Osteoblast (primary cell): ENCODE results near the gene MRPL54. TPM values are rescaled to one million over a fixed set of nuclear protein-coding genes. Genes with fewer than 3 reads are reported as not detected.

ENCODE experiments used
- DNase-seq: peaks from one replicate; pipeline ENCODE4 v3.0.0; 2011; ENCODE audit warnings: low spot score, mixed read lengths; ENCODE audit not compliant: insufficient read length; ENCODE audit errors: missing footprints
- H2AFZ ChIP-seq: 2 replicates; pipeline ENCODE4 v1.6.0; 2011; ENCODE audit warnings: mild to moderate bottlenecking, low read length
- H3K27ac ChIP-seq: 2 replicates; pipeline ENCODE4 v1.5.1; 2011; ENCODE audit warnings: mild to moderate bottlenecking, low read depth, low read length, moderate library complexity
- H3K27me3 ChIP-seq: 2 replicates; pipeline ENCODE4 v1.6.0; 2012; ENCODE audit warnings: mild to moderate bottlenecking, control low read depth, inconsistent platforms, low read length, moderate library complexity; ENCODE audit not compliant: insufficient read depth
- H3K36me3 ChIP-seq: 2 replicates; pipeline ENCODE4 v1.5.1; 2011; ENCODE audit warnings: mild to moderate bottlenecking, low read length, control low read depth, moderate library complexity; ENCODE audit not compliant: insufficient read depth
- H3K4me1 ChIP-seq: 2 replicates; pipeline ENCODE4 v1.5.1; 2011; ENCODE audit warnings: mild to moderate bottlenecking, low read length, control low read depth, moderate library complexity; ENCODE audit not compliant: insufficient read depth
- H3K4me2 ChIP-seq: 2 replicates; pipeline ENCODE4 v1.6.0; 2011; ENCODE audit warnings: mild to moderate bottlenecking, low read length; ENCODE audit not compliant: insufficient read depth
- H3K4me3 ChIP-seq: fragments of 200-600 bp; sonication (generic); 3 replicates; pipeline ENCODE4 v1.5.1; 2012; ENCODE audit warnings: mild to moderate bottlenecking, low read length, inconsistent platforms; ENCODE audit not compliant: insufficient read depth
- H3K79me2 ChIP-seq: 2 replicates; pipeline ENCODE4 v1.6.0; 2012; ENCODE audit warnings: mild to moderate bottlenecking, low read length, control low read depth, inconsistent platforms; ENCODE audit not compliant: insufficient read depth
- H3K9me3 ChIP-seq: 2 replicates; pipeline ENCODE4 v1.5.1; 2011; ENCODE audit warnings: low read depth, low read length, control low read depth
- H4K20me1 ChIP-seq: 2 replicates; pipeline ENCODE4 v1.6.0; 2012; ENCODE audit warnings: mild to moderate bottlenecking, low read length, control low read depth; ENCODE audit not compliant: insufficient read depth
- total RNA-seq: library from RNA; depleted of rRNA; stranded (reverse); fragments of >200 nt; gene quantifications from 2 replicates; pipeline ENCODE4 v1.2.3, GENCODE V29; 2012
- TF ChIP-seq, protein P1 (sequence below): IDR thresholded peaks from 2 replicates; pipeline ENCODE4 v1.5.1; 2011; ENCODE audit warnings: mild to moderate bottlenecking, low read depth, low read length, moderate library complexity; ENCODE audit errors: extremely low read depth

MRPL54 gene
- total RNA-seq, 1 donor: 41.6 TPM

GRCh38 chr19:3801412-3802096 lies 39.1 kb downstream of the MRPL54 start:
- Histone ChIP-seq H3K36me3 (no peaks in the 10 kb centered on the region), H3K27ac (no peak overlapping the region), H3K4me2 (no peak overlapping the region), H2AFZ (no peak overlapping the region), H3K79me2 (no peaks in the 10 kb centered on the region), H3K27me3 (peaks cover 21% of the 10 kb centered on the region), H3K4me1 (no peaks in the 10 kb centered on the region), H3K4me3 (no peak overlapping the region), H3K9me3 (no peaks in the 10 kb centered on the region), H4K20me1 (no peaks in the 10 kb centered on the region)
- TF ChIP-seq, protein P1, sequence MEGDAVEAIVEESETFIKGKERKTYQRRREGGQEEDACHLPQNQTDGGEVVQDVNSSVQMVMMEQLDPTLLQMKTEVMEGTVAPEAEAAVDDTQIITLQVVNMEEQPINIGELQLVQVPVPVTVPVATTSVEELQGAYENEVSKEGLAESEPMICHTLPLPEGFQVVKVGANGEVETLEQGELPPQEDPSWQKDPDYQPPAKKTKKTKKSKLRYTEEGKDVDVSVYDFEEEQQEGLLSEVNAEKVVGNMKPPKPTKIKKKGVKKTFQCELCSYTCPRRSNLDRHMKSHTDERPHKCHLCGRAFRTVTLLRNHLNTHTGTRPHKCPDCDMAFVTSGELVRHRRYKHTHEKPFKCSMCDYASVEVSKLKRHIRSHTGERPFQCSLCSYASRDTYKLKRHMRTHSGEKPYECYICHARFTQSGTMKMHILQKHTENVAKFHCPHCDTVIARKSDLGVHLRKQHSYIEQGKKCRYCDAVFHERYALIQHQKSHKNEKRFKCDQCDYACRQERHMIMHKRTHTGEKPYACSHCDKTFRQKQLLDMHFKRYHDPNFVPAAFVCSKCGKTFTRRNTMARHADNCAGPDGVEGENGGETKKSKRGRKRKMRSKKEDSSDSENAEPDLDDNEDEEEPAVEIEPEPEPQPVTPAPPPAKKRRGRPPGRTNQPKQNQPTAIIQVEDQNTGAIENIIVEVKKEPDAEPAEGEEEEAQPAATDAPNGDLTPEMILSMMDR: peak; percentile 10
- DNase-seq: peak; percentile 53

- Histone ChIP-seq H3K27ac (no peak overlapping the region), H4K20me1 (no peaks in the 10 kb centered on the region), H3K79me2 (no peaks in the 10 kb centered on the region), H3K9me3 (no peaks in the 10 kb centered on the region), H3K4me3 (no peak overlapping the region), H2AFZ (no peak overlapping the region), H3K27me3 (peaks cover 25% of the 10 kb centered on the region), H3K4me2 (no peak overlapping the region), H3K4me1 (no peaks in the 10 kb centered on the region), H3K36me3 (no peaks in the 10 kb centered on the region)
- DNase-seq: no peak
- TF ChIP-seq, protein P1: no peak
Measured at GRCh38 chr19:3803114-3803888, 40.8 kb downstream of the MRPL54 start.

- Histone ChIP-seq H3K27me3 (peaks cover 25% of the 10 kb centered on the region), H3K27ac (no peak overlapping the region), H3K9me3 (no peaks in the 10 kb centered on the region)
Measured at GRCh38 chr19:3803986-3804385, 41.5 kb downstream of the MRPL54 start.

More at GRCh38 chr19:3803986-3804385, 41.5 kb downstream of the MRPL54 start:
- Histone ChIP-seq H4K20me1 (no peaks in the 10 kb centered on the region), H3K4me3 (no peak overlapping the region), H2AFZ (no peak overlapping the region), H3K4me2 (no peak overlapping the region), H3K36me3 (no peaks in the 10 kb centered on the region), H3K4me1 (no peaks in the 10 kb centered on the region), H3K79me2 (no peaks in the 10 kb centered on the region)
- TF ChIP-seq, protein P1: no peak
- DNase-seq: peak; percentile 83
